D341Med (cell line): ENCODE results near the gene CRY1.
"Not testable (repeated sequence)": the region's sequence is repeated elsewhere in the genome, so short reads cannot be mapped to it uniquely, and the experiment has no call there.

Experiments used
- DNase-seq: peaks from one replicate; pipeline ENCODE4 v3.0.0; 2012; ENCODE audit warnings: low spot score

CRY1 gene

DNA sequence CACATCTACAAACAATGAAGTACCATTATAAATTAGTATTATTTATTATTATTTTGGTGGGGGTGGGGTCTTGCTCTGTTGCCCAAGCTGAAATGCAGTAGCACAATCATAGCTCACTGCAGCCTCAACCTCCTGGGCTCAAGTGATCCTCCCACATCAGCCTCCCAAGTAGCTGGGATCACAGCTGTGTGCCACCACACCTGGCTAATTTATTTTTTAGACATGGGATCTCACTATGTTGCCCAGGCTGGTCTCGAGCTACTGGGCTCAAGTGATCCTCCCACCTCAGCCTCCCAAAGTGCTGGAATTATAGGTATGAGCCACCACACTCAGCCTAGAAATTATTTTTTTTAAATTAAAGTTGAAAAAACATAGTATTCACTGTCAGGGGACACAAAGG, 15.0 kb upstream of the CRY1 start:
- DNase-seq: not testable (repeated sequence)

DNA sequence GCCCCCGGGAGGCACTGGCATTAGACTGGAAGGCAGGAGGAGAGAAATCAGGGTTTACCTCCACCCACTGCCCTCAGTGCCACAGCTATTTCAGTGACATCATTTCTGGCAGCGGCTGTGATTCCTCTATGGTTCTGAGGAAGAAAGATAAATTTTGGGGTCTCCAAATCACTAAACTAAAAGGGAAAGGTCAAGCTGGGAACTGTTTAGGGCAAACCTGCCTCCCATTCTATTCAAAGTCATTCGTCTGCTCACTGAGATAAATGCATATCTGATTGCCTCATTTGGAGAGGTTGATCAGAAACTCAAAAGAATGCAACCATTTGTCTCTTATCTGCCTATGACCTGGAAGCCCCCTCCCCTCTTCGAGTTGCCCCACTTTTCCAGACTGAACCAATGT, 14.0 kb upstream of the CRY1 start:
- DNase-seq: no peak

DNA sequence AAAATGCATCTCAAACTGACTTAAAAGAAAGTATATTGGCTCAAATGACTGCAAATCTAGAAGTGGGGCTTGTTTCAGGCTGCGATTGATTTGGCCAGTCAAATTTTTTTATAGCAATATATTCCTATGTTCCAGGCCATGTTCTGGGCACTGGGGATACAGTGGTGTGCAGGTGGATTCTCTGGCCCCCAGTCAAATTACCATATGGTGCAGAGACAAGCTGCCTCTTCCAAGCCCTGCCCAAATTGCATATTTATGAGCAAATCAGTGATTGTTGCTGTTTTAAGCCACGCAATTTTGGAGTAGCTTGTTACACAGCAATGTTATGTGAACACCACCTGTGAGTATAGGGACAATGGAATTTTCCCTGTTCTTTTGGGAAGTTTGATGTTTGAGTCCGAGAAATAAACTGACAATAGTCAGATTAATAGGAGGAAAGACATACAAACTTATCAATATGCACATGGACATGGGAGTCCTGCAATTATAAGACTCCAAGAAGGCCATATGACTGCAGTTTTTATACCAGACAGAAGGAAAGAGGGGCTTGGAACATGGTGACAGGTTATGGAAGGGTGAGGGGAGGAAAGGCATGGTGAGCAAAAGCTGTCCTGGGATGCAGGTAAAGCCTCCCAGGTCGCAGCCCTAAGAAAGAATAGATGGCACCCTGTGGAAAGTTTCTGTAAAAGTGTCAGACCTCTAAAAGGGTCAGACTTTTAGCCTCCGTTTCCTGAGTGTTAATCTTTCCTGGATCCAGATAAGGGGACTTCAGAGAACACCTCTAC, 13.1 kb upstream of the CRY1 start:
- DNase-seq: no peak

DNA sequence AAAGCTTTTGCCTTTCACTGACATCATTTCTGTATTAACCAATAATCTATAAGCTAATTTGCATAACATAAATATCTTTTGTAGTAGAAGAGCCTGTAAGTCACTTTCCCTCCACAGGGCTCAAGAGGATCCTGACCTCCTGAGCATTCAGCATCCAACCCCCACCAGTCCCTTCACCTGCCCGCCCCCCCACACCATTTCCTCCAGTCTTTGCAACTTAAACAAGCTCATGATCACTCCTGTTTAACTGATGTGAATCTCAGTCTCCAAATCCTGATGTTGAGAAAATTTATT, 12.0 kb upstream of the CRY1 start:
- no peak for DNase-seq

DNA sequence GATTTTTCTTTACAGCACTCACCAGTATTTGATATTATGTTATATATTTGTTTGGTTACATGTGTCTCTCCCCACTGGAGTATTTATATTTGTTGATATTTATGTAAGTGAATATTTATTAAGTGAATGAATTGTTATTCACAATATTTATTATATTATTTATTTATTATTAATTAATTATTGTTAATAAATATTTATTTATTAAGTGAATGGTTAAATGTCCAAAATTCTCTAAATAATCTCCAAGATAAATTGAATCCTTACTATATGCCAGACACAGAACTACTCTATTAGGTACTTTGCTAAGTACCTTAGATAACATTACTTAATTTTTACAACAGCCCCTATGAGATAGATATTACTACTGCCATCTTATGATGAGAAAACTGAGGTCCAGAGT, 10.2 kb upstream of the CRY1 start:
- DNase-seq: no peak

DNA sequence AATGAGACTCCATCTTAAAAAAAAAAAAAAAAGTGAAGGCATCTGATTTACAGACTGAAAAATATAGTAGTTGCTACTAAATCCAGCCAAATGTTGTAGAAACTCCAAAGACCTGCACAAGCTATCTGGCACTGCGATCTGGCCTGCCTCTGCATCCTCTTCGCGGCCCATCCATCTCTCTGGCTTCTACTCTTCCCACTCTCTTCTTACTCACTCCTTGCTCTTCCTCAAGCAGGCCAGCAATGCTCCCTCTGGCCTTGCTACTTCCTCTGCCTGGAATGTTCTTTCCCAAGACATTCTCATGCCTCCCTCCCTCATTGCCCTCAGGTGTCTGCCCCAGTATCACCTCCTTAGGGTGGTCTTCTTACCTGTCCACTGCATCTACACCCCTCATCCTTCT, 9.7 kb upstream of the CRY1 start:
- DNase-seq: no peak

DNA sequence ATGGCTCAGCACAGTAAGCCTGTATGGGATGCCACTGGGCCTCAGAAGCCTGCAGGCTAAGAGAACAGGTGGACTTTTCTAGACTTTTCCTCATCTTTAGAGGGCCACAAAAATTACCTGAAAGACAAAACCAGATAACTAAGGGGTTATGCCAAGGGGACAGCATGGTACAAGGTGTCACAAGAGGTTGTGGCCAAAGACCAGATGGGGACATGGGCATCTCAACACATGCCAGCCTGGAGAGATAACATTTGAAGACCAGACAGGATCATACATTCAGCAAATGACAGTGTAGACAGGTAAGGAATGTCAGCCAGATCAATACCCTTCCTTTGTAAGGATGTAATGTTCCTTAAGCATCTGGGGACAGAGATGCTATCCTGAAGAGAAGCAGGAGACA, 8.9 kb upstream of the CRY1 start:
- DNase-seq: no peak

DNA sequence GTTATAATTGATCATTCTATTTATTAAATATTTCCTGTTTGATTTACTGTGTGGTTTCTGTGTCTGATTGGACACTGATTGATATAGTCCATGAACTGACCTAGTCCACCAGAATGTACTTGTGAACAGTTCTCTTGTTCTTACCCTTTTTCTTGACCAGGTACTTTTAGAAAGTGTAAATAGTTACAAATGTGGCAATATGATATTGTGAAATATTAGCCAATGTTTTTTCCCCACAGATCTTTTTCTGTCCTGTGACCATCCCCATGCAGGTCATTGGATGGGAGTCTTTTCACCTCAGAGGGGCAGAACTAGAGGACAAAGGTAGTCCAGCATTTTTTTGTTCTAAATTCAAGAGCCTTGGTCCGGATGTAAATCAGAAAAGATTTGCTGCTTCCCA, 8.3 kb upstream of the CRY1 start:
- DNase-seq: no peak

DNA sequence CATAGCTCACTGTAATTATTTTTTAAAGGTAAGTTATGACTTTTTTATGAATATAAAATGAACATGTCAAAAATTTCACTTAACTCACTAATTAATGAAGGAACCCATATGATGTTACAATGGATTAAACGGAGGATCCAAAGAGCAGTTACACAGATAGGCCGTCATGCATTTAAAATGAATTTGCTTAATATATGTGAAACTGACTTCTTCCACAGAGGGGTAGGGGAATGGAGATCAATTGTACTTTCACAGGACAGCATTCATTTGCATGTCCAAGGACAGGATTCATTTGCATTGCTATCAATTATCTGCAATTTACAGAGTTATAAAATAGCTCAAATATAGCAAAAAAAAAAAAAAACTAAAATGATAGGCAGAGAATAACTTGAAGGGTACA, 6.6 kb upstream of the CRY1 start:
- DNase-seq: no peak

DNA sequence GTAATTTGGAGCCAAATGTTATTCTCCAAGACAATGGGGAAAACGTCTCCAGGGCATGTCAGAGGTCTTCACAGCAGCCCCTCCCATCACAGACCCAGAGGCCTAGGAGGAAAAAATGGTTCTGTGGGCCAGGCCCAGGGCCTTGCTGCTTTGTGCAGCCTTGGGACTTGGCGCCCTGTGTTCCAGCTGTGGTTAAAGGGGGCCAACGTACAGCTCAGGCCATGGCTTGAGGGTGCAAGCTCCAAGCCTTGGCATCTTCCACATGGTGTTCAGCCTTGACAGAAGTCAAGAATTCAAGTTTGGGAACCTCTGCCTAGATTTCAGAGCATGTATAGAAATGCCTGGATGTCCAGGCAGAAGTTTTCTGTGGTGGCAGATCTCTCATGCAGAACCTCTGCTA, 3.2 kb upstream of the CRY1 start:
- DNase-seq: no peak

DNA sequence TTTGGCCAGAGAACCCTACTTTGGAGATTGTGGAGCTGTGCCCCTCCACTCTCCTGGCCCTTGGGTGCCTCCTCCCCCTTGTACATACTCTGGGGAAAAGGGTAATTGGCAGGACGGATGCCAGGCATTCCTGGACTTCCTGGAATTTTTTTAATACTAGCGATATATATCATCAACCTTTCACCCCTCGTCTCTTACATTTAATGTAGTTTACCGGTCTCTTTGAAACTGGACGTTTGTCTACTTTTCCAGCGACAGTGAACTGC, 767 bp upstream of the CRY1 start:
- DNase-seq: no peak

DNA sequence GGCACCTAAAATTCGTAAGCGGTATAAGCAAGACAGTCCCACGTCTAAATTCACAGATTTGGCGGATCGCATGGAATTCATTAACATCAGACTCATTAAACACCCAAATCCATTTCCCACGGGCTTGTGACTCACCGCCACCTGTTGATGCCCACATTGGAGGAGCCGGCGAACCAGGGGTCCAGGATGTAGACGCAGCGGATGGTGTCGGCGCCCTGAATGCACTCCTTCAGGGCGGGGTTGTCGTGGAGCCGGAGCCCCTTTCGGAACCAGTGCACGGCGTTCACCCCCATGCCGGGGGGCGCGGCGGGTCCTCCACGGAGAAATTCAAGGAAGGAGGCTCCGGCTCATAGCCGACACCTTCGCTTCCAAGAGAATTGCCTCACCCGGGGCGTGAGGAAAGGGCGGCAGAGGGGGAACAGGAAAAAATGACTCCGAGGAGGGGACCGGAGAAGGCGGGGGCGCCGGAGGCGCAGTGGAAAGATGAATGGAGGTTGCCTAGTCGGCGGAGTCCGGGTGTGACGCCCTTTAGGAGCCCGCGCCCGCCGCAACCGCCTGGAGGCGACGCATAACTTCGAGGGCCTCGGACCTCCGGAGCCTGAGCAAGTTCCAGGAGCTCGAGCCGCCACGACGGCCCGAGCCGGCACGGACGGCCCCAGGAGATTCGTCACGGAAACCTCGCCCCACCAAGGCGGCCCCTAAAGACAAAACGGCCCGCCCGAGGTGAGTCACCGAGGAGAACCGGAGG, 506 bp downstream of the CRY1 start:
- peak; percentile 58 for DNase-seq

DNA sequence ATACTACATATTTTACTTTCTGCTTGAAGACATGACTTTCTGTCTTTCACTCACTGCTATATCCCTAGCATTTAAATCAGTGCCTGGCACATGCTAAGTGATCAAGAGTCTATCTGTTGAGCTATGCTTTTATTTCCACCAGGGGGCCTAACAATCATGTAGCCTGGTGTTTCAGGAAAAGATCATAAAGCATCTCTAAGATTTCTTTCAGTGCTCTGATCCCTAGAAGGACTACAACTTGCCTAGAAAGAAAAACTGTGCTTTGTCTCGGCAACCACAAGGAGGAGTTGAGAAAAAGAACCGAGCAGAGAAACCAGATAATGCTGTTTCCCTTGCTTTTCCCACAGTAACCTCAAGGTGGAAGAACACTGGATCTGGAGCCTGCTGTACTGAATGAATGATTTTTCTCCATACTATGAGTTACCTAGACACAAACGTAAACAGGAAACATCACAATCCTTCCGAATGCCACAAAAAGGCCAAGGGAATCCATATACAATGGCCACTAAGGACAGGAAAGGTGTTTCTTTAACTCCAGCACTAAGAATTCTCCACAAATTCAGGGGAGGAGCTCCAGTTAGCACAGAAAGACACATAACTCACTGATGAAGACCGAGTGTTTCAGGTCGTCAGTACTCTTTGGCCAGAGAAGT, 1.2 kb downstream of the CRY1 start:
- peak; percentile 58 for DNase-seq

DNA sequence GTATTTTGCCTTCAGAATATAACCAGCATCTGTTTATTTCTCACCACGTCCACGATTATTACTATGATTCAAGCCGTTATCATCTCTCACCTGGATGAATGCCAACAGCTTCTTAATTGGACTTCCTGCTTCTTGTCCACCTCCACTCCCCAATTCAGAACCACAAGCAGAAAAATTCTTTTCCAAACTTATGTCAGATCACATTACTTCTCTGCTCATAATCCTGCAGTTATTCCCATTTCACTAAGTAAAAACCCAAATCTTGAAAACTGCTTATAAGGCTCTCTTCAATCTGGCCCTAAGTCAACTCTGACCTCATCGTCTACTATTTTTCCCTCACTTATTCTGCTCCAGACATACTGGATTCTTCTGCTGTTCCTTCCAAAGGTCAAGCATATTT, 2.0 kb downstream of the CRY1 start:
- no peak for DNase-seq

DNA sequence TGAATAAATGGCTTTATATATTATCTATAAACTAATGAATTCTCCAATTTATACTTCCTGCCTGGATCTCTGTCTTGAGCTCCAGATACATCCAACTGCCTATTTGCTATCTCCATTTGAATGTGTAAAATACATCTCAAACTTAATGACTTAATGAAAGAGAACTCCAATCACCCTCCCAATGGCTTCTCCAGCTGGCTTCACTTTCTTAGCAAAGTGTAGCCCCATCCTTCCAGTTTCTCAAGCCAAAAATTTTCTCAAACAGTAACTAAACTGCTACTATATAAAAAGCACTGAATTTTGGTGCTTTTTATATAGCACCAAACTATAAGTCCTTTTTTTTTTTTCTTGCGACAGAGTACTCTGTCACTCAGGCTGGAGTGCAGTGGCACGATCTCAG, 2.6 kb downstream of the CRY1 start:
- no peak for DNase-seq

DNA sequence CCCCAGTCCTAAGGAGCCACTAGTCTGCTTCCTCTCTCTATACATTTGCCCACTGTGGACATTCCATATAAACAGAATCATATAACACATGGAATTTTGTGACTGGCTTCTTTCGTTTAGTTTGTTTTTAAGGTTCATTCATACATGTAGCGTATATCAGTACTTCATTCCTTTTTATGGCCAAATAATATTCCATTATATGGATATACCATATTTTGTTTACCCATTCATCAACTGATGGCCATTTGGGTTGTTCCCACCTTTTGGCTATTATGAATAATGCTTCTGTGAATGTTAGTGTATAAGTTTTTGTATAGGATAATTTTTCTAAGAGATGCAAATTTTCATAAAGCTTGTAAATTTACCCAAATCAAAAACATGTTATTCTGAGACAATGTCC, 4.4 kb downstream of the CRY1 start:
- no peak for DNase-seq

DNA sequence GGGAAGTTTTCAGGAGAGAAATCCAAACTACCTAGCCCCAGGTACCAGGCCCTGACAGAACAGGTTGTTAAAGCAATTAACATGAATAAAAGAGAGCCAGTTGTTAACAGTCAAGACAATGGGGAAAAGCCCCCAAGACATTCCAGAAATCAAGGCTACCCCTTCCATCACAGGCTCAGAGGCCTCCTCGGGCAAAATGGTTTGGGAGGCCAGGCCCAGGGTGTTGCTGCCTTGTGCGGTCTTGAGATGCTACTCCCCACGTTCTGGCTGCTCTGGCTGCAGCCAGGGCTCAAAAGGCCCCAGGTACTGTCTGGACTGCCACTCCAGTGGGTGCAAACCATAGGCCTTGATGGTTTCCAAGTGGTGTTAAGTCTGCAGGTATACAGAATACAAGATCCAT, 7.0 kb downstream of the CRY1 start:
- DNase-seq: no peak

DNA sequence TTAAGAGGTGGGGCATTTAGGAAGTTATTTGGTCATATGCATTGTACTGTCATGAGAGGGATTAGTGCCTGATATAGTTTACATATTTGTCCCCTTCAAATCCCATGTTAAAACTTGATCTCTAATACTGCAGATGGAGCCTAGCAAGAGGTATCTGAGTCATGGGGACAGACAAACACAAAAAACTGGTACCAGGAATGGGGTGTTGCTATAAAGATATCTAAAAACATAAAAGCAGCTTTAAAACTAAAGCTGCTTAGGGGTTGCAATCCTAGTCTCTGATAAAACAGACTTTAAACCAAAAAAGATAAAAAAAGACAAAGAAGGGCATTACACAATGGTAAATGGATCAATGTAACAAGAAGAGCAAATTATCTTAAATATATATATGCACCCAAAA, 11.6 kb downstream of the CRY1 start:
- no peak for DNase-seq

DNA sequence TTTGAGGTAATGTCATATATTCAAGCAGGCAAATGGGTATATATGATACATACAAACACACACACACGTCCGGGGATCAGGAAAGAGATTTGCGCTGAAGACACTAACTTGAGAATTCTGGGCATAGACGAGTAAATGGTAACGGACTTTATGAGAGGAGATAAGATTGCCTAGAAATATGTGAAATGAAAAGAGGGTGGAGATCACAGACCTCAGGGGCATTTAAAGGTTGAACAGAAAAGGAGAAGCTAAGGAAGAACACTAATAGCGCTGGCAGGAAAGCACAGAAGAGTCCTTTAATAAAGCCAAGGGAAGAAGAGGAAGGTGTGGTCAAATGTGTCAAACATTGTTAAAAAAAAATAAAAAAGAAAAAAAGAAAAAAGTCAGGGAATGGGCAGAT, 13.1 kb downstream of the CRY1 start:
- no peak for DNase-seq

DNA sequence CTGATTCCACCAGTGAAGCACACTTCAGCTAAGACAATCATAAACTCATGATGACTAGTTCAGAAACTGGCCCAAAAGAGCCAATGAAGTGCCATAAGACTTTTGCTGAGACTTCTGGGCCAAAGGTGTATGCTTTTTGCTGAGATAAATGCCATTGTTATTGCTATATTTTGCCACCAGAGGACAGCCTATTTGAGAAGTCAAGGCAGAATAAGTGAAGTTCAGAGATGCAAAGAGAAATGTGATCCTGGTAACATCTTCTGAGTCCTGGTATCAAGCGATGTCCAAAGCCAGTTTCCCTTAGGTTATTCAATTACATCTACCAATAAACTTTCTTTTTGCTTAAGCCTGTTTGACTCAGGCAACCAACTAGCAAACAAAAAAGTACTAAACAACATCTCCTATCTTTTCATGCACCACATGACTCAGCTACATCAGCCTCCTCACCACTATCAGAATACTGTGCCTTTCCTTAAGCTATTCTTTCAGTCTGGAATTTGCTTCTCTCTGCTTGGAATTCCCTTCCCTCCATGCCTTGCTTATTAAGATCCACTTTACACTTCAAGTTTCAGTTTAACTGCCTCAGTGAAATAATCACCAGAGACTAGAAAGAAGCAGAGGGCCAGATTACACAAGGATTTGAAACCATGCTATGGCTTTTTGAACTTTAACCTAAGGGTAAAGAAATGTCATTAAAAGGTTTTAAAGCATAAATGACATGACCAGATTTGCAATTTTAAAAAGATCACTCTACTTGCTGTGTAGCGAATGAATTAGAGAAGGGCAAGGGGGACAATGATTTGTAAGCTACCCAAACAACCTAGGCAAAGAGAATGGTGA, 14.0 kb downstream of the CRY1 start:
- DNase-seq: no peak

DNA sequence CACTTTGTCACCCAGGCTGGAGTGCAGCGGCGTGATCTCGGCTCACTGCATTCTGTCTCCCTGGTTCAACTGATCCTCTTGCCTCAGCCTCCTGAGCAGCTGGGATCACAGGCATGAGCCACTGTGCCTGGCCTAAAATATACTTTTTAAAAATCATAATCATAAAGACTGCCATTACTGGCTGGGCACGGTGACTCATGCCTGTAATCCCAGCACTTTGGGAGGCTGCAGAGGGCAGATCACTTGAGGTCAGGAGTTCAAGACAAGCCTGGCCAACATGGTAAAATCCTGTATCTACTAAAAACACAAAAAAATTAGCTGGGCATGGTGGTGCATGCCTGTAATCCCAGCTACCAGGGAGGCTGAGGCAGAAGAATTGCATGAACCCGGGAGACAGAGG, 20.1 kb downstream of the CRY1 start:
- not testable (repeated sequence) for DNase-seq

DNA sequence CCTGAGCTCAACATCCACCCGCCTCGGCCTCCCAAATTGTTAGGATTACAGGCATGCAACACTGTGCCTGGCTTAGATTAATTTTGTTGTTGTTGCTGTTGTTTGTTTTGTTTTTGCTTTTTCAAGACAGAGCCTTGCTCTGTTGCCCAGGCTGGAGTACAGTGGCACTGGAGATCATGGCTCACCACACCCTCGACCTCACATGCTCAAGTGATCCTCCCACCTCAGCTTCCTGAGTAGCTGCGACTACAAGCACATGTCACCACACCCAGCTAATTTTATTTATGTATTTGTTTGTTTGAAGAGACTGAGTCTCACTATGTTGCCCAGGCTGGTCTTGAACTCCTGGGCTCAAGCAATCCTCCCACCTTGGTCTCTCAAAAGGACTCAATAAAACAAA, 26.7 kb downstream of the CRY1 start:
- DNase-seq: no peak

DNA sequence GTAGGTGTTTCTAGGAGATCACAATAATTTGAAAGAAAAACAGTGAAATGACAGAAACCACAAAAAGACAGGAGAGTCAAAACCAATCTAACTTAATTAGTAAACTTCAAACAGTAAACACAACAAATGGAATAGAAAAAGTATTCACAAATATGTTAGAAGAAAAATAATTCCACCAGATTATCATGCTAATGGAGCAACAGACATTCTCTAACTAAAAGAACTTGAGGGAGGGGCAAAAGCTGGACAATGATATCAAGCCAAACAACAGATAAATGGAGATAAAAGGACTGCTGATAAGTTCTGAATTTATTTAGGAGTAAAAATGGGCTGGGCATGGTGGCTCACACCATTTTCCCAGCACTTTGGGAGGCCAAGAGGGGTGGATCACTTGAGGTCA, 28.7 kb downstream of the CRY1 start:
- DNase-seq: no peak
